Astrocyte (in vitro differentiated cells and primary cell): Measurements from ENCODE around the gene EIF4G2.

ENCODE experiments used
- EZH2 ChIP-seq: IDR thresholded peaks from 2 replicates; pipeline ENCODE4 v1.6.1; 2012; ENCODE audit warnings: mild to moderate bottlenecking, low read length, inconsistent platforms; ENCODE audit not compliant: insufficient read depth
- TF ChIP-seq, protein P1 (sequence below): IDR thresholded peaks from 2 replicates; pipeline ENCODE4 v1.5.1; 2011; ENCODE audit warnings: low read depth, mild to moderate bottlenecking, inconsistent platforms, low read length, moderate library complexity; ENCODE audit not compliant: insufficient read depth

DNA sequence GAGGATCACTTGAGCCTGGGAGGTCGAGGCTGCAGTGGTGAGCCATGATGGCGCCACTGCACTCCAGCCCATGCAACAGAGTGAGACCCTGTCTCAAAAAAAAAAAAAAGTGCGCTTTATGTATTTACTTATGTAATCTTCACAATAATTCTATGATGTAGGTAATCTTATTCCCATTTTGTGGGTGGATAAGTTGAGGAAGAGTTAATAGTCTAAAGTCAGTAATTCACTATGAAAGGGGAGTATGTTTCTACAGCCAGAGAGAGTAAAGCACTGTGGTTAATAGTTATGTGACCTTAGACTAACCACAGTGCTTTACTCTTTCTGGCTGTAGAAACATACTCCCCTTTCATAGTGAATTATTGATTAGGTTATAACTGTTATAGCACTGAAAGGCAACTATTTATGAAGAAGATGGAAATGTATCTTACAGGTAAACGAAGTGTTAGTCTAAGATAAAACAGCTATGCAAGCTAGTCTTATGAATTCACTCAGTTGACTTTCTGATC lies 45.8 kb downstream of the EIF4G2 start:
- TF ChIP-seq, protein P1, sequence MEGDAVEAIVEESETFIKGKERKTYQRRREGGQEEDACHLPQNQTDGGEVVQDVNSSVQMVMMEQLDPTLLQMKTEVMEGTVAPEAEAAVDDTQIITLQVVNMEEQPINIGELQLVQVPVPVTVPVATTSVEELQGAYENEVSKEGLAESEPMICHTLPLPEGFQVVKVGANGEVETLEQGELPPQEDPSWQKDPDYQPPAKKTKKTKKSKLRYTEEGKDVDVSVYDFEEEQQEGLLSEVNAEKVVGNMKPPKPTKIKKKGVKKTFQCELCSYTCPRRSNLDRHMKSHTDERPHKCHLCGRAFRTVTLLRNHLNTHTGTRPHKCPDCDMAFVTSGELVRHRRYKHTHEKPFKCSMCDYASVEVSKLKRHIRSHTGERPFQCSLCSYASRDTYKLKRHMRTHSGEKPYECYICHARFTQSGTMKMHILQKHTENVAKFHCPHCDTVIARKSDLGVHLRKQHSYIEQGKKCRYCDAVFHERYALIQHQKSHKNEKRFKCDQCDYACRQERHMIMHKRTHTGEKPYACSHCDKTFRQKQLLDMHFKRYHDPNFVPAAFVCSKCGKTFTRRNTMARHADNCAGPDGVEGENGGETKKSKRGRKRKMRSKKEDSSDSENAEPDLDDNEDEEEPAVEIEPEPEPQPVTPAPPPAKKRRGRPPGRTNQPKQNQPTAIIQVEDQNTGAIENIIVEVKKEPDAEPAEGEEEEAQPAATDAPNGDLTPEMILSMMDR: no peak
- TF ChIP-seq EZH2: no peak
